Mesenchymal stem cell (in vitro differentiated cells and primary cell): ENCODE measurements around the gene APPBP2.

ENCODE experiments used
- DNase-seq: peaks from one replicate; pipeline ENCODE4 v3.0.0-alpha.2; 2013
- H2AFZ ChIP-seq: one replicate; pipeline ENCODE4 v1.6.1; 2013; ENCODE audit warnings: low read depth, mild to moderate bottlenecking, control low read depth, inconsistent platforms, low read length, moderate library complexity
- H2AK5ac ChIP-seq: 2 replicates; pipeline ENCODE4 v1.6.1; 2013; ENCODE audit warnings: low read length, moderate library complexity, mild to moderate bottlenecking, inconsistent platforms; ENCODE audit not compliant: severe bottlenecking
- H2BK120ac ChIP-seq: one replicate; pipeline ENCODE4 v1.6.1; 2013; ENCODE audit warnings: low read depth, mild to moderate bottlenecking, inconsistent platforms, low read length, moderate library complexity
- H2BK12ac ChIP-seq, 2 experiments: one replicate each; pipeline ENCODE4 v1.6.1; 2013; ENCODE audit warnings: inconsistent platforms in 2 of 2, low read length in 2 of 2, mild to moderate bottlenecking in 2 of 2, moderate library complexity in 2 of 2, control low read depth in 1 of 2
- H2BK15ac ChIP-seq: one replicate; pipeline ENCODE4 v1.6.1; 2013; ENCODE audit warnings: mild to moderate bottlenecking, low read depth, inconsistent platforms; ENCODE audit not compliant: poor library complexity, severe bottlenecking
- H2BK5ac ChIP-seq: 2 replicates; pipeline ENCODE4 v1.6.1; 2013; ENCODE audit warnings: low read depth, mild to moderate bottlenecking, low read length, control low read depth, inconsistent platforms; ENCODE audit not compliant: poor library complexity, severe bottlenecking
- H3K14ac ChIP-seq, 2 experiments: one replicate each; pipeline ENCODE4 v1.6.1; 2013; ENCODE audit warnings: inconsistent platforms in 2 of 2, low read length in 2 of 2, control low read depth in 1 of 2, mild to moderate bottlenecking in 1 of 2, moderate library complexity in 1 of 2
- H3K18ac ChIP-seq, 2 experiments: one replicate each; pipeline ENCODE4 v1.6.1; 2013; ENCODE audit warnings: inconsistent platforms in 2 of 2, low read length in 2 of 2, control low read depth in 1 of 2, low read depth in 1 of 2, mild to moderate bottlenecking in 1 of 2
- H3K23ac ChIP-seq, 2 experiments: one replicate each; pipeline ENCODE4 v1.6.1; 2013; ENCODE audit warnings: inconsistent platforms in 2 of 2, low read length in 2 of 2, mild to moderate bottlenecking in 2 of 2, moderate library complexity in 2 of 2, control low read depth in 1 of 2
- H3K27ac ChIP-seq: 2 replicates; pipeline ENCODE4 v1.5.1; 2013; ENCODE audit warnings: mild to moderate bottlenecking, moderate library complexity, low read length, control low read depth, inconsistent platforms; ENCODE audit not compliant: poor library complexity, severe bottlenecking
- H3K27me3 ChIP-seq, 2 experiments: 2 replicates each; pipeline versions ENCODE4 v1.6.1 to v1.7.0; 2013; ENCODE audit warnings: low read length in 2 of 2, mild to moderate bottlenecking in 2 of 2, moderate library complexity in 2 of 2, control low read depth in 1 of 2, inconsistent platforms in 1 of 2; ENCODE audit not compliant: control insufficient read depth in 1 of 2, insufficient read depth in 1 of 2
- H3K36me3 ChIP-seq, 2 experiments: 2 replicates each; pipeline versions ENCODE4 v1.6.1 to v1.7.0; 2013; ENCODE audit warnings: low read length in 2 of 2, control low read depth in 1 of 2, inconsistent platforms in 1 of 2, low read depth in 1 of 2, mild to moderate bottlenecking in 1 of 2; ENCODE audit not compliant: insufficient read depth in 2 of 2, control insufficient read depth in 1 of 2
- H3K4ac ChIP-seq, 2 experiments: one replicate each; pipeline ENCODE4 v1.6.1; 2013; ENCODE audit warnings: inconsistent platforms in 2 of 2, low read length in 2 of 2, mild to moderate bottlenecking in 2 of 2, moderate library complexity in 2 of 2, control low read depth in 1 of 2, low read depth in 1 of 2
- H3K4me1 ChIP-seq: 2 replicates; pipeline ENCODE4 v1.6.1; 2013; ENCODE audit warnings: low read depth, low read length, control low read depth; ENCODE audit not compliant: control insufficient read depth, insufficient read depth
- H3K4me2 ChIP-seq: 2 replicates; pipeline ENCODE4 v1.6.1; 2013; ENCODE audit warnings: low read length, mild to moderate bottlenecking, inconsistent platforms; ENCODE audit not compliant: poor library complexity, severe bottlenecking
- H3K4me3 ChIP-seq, 2 experiments: 2 replicates each; pipeline versions ENCODE4 v1.5.1 to v1.7.0; 2013; ENCODE audit warnings: low read length in 2 of 2, mild to moderate bottlenecking in 2 of 2, control low read depth in 1 of 2, low read depth in 1 of 2; ENCODE audit not compliant: insufficient read depth in 1 of 2
- H3K79me1 ChIP-seq: replicated peaks from 2 replicates; pipeline ENCODE4 v1.6.1; 2013; ENCODE audit warnings: mild to moderate bottlenecking, control low read depth, low read length, inconsistent platforms; ENCODE audit not compliant: poor library complexity, severe bottlenecking
- H3K9ac ChIP-seq: 2 replicates; pipeline ENCODE4 v1.7.0; 2013; ENCODE audit warnings: mild to moderate bottlenecking, low read length, moderate library complexity
- H3K9me3 ChIP-seq: 2 replicates; pipeline ENCODE4 v1.7.0; 2013; ENCODE audit warnings: mild to moderate bottlenecking, low read length; ENCODE audit not compliant: control insufficient read depth
- H4K8ac ChIP-seq: one replicate; pipeline ENCODE4 v1.6.1; 2013; ENCODE audit warnings: inconsistent platforms, mild to moderate bottlenecking, low read length, moderate library complexity
- H4K91ac ChIP-seq: one replicate; pipeline ENCODE4 v1.6.1; 2013; ENCODE audit warnings: mild to moderate bottlenecking, low read length, inconsistent platforms
- WGBS: methylation state at CpG from one replicate; pipeline ENCODE4 v1.1.7; 2013; ENCODE audit warnings: mixed read lengths; 5-methylcytosine and 5-hydroxymethylcytosine counted together

APPBP2 gene

DNA sequence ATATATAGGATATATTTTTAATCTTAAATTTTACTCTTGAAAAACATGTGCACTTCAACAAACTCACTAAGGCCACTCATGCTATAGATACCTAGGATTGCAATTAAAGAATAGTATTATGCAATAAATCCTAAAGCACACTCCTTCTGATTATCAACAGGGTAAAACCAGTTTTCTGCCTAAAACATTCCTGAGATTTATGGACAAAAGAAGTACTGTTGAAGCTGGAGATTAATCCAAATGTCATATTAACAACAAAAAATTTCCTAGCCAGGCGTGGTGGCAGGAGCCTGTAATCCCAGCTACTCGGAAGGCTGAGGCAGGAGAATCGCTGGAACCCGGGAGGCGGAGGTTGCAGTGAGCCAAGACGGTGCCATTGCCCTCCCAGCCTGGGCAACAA lies 82.3 kb downstream of the APPBP2 start:
- no peak overlapping the region for H2BK5ac ChIP-seq
- DNase-seq: no peak
- no peak overlapping the region for H3K4me2 ChIP-seq
- H2BK120ac ChIP-seq: no peak overlapping the region
- H2AFZ ChIP-seq: no peak overlapping the region
- H3K4ac ChIP-seq: no peak overlapping the region
- no peak overlapping the region for H3K9ac ChIP-seq
- WGBS: over 99% methylated on average over 6 of the region's 6 CpGs
- H3K36me3 ChIP-seq: peaks cover 7 to 44% of the 10 kb centered on the region in 2 experiments
- no peak overlapping the region for H2BK15ac ChIP-seq
- H3K79me1 ChIP-seq: peaks cover 9% of the 10 kb centered on the region
- no peak overlapping the region for H3K27ac ChIP-seq
- no peak overlapping the region for H3K23ac ChIP-seq
- H3K27me3 ChIP-seq: no peaks in the 10 kb centered on the region
- H3K4me1 ChIP-seq: peaks cover 1% of the 10 kb centered on the region
- no peak overlapping the region for H3K18ac ChIP-seq
- no peak overlapping the region for H4K91ac ChIP-seq
- H4K8ac ChIP-seq: no peak overlapping the region
- no peak overlapping the region for H3K14ac ChIP-seq
- H3K4me3 ChIP-seq: no peak overlapping the region
- H3K9me3 ChIP-seq: no peaks in the 10 kb centered on the region
- H2BK12ac ChIP-seq: no peak overlapping the region
- H2AK5ac ChIP-seq: no peak overlapping the region

GRCh38 chr17:60442271-60443173 lies 83.5 kb downstream of the APPBP2 start:
- H3K9ac ChIP-seq: peak overlapping the region; percentile 31
- no peak overlapping the region for H4K91ac ChIP-seq
- H3K27me3 ChIP-seq: no peaks in the 10 kb centered on the region
- no peak overlapping the region for H2BK120ac ChIP-seq
- no peak overlapping the region for H3K14ac ChIP-seq
- H3K4ac ChIP-seq: no peak overlapping the region
- WGBS: 51% methylated on average over 5 of the region's 6 CpGs
- no peak overlapping the region for H3K4me2 ChIP-seq
- no peak overlapping the region for H3K18ac ChIP-seq
- H4K8ac ChIP-seq: no peak overlapping the region
- H3K36me3 ChIP-seq: peaks cover 3 to 32% of the 10 kb centered on the region in 2 experiments
- H3K4me1 ChIP-seq: peaks cover 1% of the 10 kb centered on the region
- no peak overlapping the region for H2AK5ac ChIP-seq
- no peak overlapping the region for H3K27ac ChIP-seq
- no peak overlapping the region for H2BK12ac ChIP-seq
- no peak overlapping the region for H2AFZ ChIP-seq
- peak; percentile 42 for DNase-seq
- H3K79me1 ChIP-seq: peaks cover 7% of the 10 kb centered on the region
- H3K4me3 ChIP-seq: no peak overlapping the region
- H2BK15ac ChIP-seq: no peak overlapping the region
- H3K23ac ChIP-seq: no peak overlapping the region
- no peak overlapping the region for H2BK5ac ChIP-seq
- no peaks in the 10 kb centered on the region for H3K9me3 ChIP-seq

GRCh38 chr17:60439501-60439900 lies 86.5 kb downstream of the APPBP2 start:
- WGBS: no CpG with 5 or more reads among the region's 2 CpGs
- no peak overlapping the region for H3K4ac ChIP-seq

GRCh38 chr17:60436676-60437075 lies 89.4 kb downstream of the APPBP2 start:
- H3K18ac ChIP-seq: no peak overlapping the region
- no peak overlapping the region for H4K91ac ChIP-seq
- H4K8ac ChIP-seq: no peak overlapping the region
- no peak overlapping the region for H2BK120ac ChIP-seq
- H2BK12ac ChIP-seq: no peak overlapping the region
- H3K27ac ChIP-seq: no peak overlapping the region
- H3K14ac ChIP-seq: no peak overlapping the region
- H3K23ac ChIP-seq: no peak overlapping the region
- no peaks in the 10 kb centered on the region for H3K36me3 ChIP-seq
- H2AFZ ChIP-seq: no peak overlapping the region
- 76% methylated on average over 5 of the region's 5 CpGs for WGBS
- H3K79me1 ChIP-seq: no peaks in the 10 kb centered on the region
- H3K9me3 ChIP-seq: no peaks in the 10 kb centered on the region
- no peak overlapping the region for H3K9ac ChIP-seq
- H3K27me3 ChIP-seq: no peaks in the 10 kb centered on the region
- no peak overlapping the region for H3K4ac ChIP-seq
- no peak overlapping the region for H2BK15ac ChIP-seq
- H3K4me3 ChIP-seq: no peak overlapping the region
- no peak overlapping the region for H2BK5ac ChIP-seq
- DNase-seq: no peak
- H3K4me2 ChIP-seq: no peak overlapping the region
- H3K4me1 ChIP-seq: peaks cover 1% of the 10 kb centered on the region
- H2AK5ac ChIP-seq: no peak overlapping the region

More at GRCh38 chr17:60439501-60439900, 86.5 kb downstream of the APPBP2 start:
- H2BK12ac ChIP-seq: no peak overlapping the region
- peaks cover 0 to 2% of the 10 kb centered on the region in 2 experiments for H3K36me3 ChIP-seq
- H4K91ac ChIP-seq: no peak overlapping the region
- no peaks in the 10 kb centered on the region for H3K27me3 ChIP-seq
- H2BK120ac ChIP-seq: no peak overlapping the region
- H3K4me2 ChIP-seq: no peak overlapping the region
- H3K14ac ChIP-seq: no peak overlapping the region
- peak overlapping the region; percentile 50 for H3K9ac ChIP-seq
- H3K79me1 ChIP-seq: no peaks in the 10 kb centered on the region
- no peak overlapping the region for H4K8ac ChIP-seq
- no peaks in the 10 kb centered on the region for H3K9me3 ChIP-seq
- no peak overlapping the region for H3K27ac ChIP-seq
- H2AFZ ChIP-seq: no peak overlapping the region
- DNase-seq: peak; percentile 42
- H3K4me3 ChIP-seq: no peak overlapping the region
- H2AK5ac ChIP-seq: no peak overlapping the region
- H3K18ac ChIP-seq: no peak overlapping the region
- H2BK5ac ChIP-seq: no peak overlapping the region
- H3K4me1 ChIP-seq: peaks cover 1% of the 10 kb centered on the region
- no peak overlapping the region for H2BK15ac ChIP-seq
- no peak overlapping the region for H3K23ac ChIP-seq
